PC-9 (cell line): ENCODE data around the gene AGAP3. TPM values are rescaled to one million over a fixed set of nuclear protein-coding genes. Genes with fewer than 3 reads are reported as not detected.

Source experiments
- BruUV-seq: library from RNA; stranded (reverse); fragments of 400-500 nt; replicated peaks from 2 replicates; lab custom pipeline; 2021; lab: Mats Ljungman, UMichigan
- CTCF ChIA-PET: fragments of 300-600 bp; sonication (Branson Sonifier 250); formaldehyde crosslinking; loops from one replicate; lab custom pipeline; 2022; ENCODE audit warnings: antibody characterized with exemption; lab: Charles Lee
- POLR2A ChIA-PET: fragments of 300-600 bp; sonication (Branson Sonifier 250); formaldehyde crosslinking; loops from one replicate; lab custom pipeline; 2022; ENCODE audit warnings: antibody characterized with exemption; ENCODE audit not compliant: unreplicated experiment; lab: Charles Lee
- DNase-seq, 2 experiments: peaks; one replicate each; pipeline versions ENCODE4 v3.0.0 to v3.0.0-alpha.2; 2015 to 2022; ENCODE audit warnings: mixed read lengths in 1 of 2
- H2AFZ ChIP-seq: fragments of 200-600 bp; sonication (generic); 2 replicates; pipeline ENCODE4 v1.8.1; 2017; ENCODE audit warnings: antibody characterized with exemption
- H3F3A ChIP-seq: fragments of 200-600 bp; sonication (generic); 2 replicates; pipeline ENCODE4 v1.8.1; 2017; ENCODE audit warnings: antibody characterized with exemption, mild to moderate bottlenecking, low read depth; ENCODE audit not compliant: insufficient read depth
- H3K27ac ChIP-seq: fragments of 200-600 bp; sonication (generic); 2 replicates; pipeline ENCODE4 v1.6.1; 2016; ENCODE audit warnings: mixed run types
- H3K27me3 ChIP-seq: fragments of 200-600 bp; sonication (generic); 2 replicates; pipeline ENCODE4 v1.6.1; 2016; ENCODE audit warnings: low read depth, mixed run types; ENCODE audit not compliant: insufficient read depth
- H3K36me3 ChIP-seq: fragments of 200-600 bp; sonication (generic); 2 replicates; pipeline ENCODE4 v1.6.1; 2016; ENCODE audit warnings: low read depth, mixed run types
- H3K4me1 ChIP-seq: fragments of 200-600 bp; sonication (generic); replicated peaks from 2 replicates; pipeline ENCODE4 v1.6.1; 2016; ENCODE audit warnings: mixed run types; ENCODE audit not compliant: insufficient read depth
- H3K4me2 ChIP-seq: fragments of 200-600 bp; sonication (generic); 2 replicates; pipeline ENCODE4 v1.6.1; 2017; ENCODE audit warnings: mixed run types
- H3K4me3 ChIP-seq: fragments of 200-600 bp; sonication (generic); 2 replicates; pipeline ENCODE4 v1.6.1; 2016; ENCODE audit warnings: mixed run types
- H3K79me2 ChIP-seq: fragments of 200-600 bp; sonication (generic); 2 replicates; pipeline ENCODE4 v1.6.1; 2017; ENCODE audit warnings: low read depth, mixed run types
- H3K9me2 ChIP-seq: fragments of 200-600 bp; sonication (generic); 2 replicates; pipeline ENCODE4 v1.8.1; 2017; ENCODE audit warnings: mild to moderate bottlenecking; ENCODE audit not compliant: insufficient read depth
- H3K9me3 ChIP-seq: fragments of 200-600 bp; sonication (generic); 2 replicates; pipeline ENCODE4 v1.8.1; 2016; ENCODE audit warnings: low read depth; ENCODE audit not compliant: insufficient read depth
- H4K20me1 ChIP-seq: fragments of 200-600 bp; sonication (generic); 2 replicates; pipeline ENCODE4 v1.8.1; 2017; ENCODE audit not compliant: insufficient read depth
- EZH2 ChIP-seq: fragments of 200-600 bp; sonication (generic); IDR thresholded peaks from 2 replicates; pipeline ENCODE4 v1.8.0; 2017; ENCODE audit warnings: antibody characterized with exemption, low read depth
- intact Hi-C: fragments of 100-400 bp; cut with micrococcal nuclease; formaldehyde crosslinking; loops from one replicate; pipeline ENCODE4 v1.10.0; 2022; ENCODE audit not compliant: unreplicated experiment
- total RNA-seq: library from RNA; stranded (reverse); gene quantifications from 2 replicates; pipeline ENCODE4 v1.2.3, GENCODE V29; 2021
- TF ChIP-seq, protein P1 (sequence below): fragments of 200-600 bp; sonication (generic); conservative IDR thresholded peaks from 2 replicates; pipeline ENCODE4 v1.6.1; 2017; ENCODE audit warnings: mixed run types, antibody characterized with exemption, mild to moderate bottlenecking, moderate library complexity

The AGAP3 gene
- total RNA-seq, 1 experiment from 2014 or later = 103 TPM

GRCh38 chr7:151122796-151123157, 36.5 kb downstream of the AGAP3 start:
- intact Hi-C loops = no loop called here
- Histone ChIP-seq H3F3A (no peaks in the 10 kb centered on the region; the same call in 1 of the 2 replicates), H2AFZ (no peak overlapping the region), H3K9me3 (no peaks in the 10 kb centered on the region), H3K36me3 (no peaks in the 10 kb centered on the region), H3K4me1 (no peaks in the 10 kb centered on the region), H3K4me3 (no peak overlapping the region), H3K4me2 (no peak overlapping the region), H3K9me2 (no peaks in the 10 kb centered on the region), H3K27ac (no peak overlapping the region), H4K20me1 (peaks cover 11% of the 10 kb centered on the region), H3K27me3 (no peaks in the 10 kb centered on the region), H3K79me2 (no peaks in the 10 kb centered on the region)
- TF ChIP-seq EZH2 = no peak
- ChIA-PET POLR2A (no interaction called here), CTCF (no interaction called here)
- BruUV-seq = no TSS peak
- DNase-seq = no peak

DNA sequence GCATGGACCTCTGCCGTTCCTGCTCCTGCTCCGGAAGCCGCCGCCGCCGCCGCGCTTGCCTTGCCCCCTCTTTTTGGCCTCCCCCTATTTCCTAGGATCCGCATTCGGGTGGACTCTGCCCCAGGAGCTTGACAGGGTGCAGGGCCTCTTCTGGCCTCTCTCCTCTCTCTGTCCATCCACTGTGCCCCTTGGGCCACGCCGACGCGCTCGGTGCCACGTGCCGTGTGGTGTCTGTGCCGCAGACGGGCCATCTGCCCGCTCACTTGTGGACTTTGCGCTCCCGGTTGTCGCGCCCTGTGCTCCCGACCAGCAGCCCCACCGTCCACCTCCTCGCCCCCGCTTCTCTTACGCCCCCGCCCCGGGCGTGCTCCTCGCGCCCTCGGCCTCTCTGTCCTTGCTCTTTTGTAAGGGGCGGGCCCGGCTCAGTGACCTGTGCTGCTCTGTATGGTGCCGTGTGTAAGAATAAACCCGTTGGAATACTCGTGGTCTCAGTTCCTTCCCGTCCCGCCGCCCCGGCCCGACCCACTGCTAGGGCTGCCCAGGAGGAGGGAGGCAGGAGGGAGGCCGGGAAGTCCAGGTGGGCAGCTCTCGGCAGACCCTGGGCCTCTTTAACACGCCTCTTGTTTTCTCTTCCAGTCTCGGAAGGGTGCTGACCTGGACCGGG, 37.0 kb downstream of the AGAP3 start:
- H3K4me1 ChIP-seq = no peaks in the 10 kb centered on the region
- CTCF ChIA-PET = interaction anchor here (0.5 to 1.0 kb wide), 3 partner anchors 34 to 181 kb away, joined by 3 to 4 read pairs (median 4); partner anchors contain the start of gene ABCF2
- no peaks in the 10 kb centered on the region; the same call in 1 of the 2 replicates for H3F3A ChIP-seq
- no peak overlapping the region for H3K27ac ChIP-seq
- no TSS peak for BruUV-seq
- H4K20me1 ChIP-seq = peaks cover 11% of the 10 kb centered on the region
- H3K9me3 ChIP-seq = no peaks in the 10 kb centered on the region
- H2AFZ ChIP-seq = no peak overlapping the region
- H3K4me2 ChIP-seq = no peak overlapping the region
- no peaks in the 10 kb centered on the region for H3K36me3 ChIP-seq
- POLR2A ChIA-PET = no interaction called here
- H3K79me2 ChIP-seq = no peaks in the 10 kb centered on the region
- no peak for DNase-seq
- intact Hi-C loops = no loop called here
- H3K9me2 ChIP-seq = no peaks in the 10 kb centered on the region
- no peaks in the 10 kb centered on the region for H3K27me3 ChIP-seq
- TF ChIP-seq EZH2 = no peak
- TF ChIP-seq, protein P1, sequence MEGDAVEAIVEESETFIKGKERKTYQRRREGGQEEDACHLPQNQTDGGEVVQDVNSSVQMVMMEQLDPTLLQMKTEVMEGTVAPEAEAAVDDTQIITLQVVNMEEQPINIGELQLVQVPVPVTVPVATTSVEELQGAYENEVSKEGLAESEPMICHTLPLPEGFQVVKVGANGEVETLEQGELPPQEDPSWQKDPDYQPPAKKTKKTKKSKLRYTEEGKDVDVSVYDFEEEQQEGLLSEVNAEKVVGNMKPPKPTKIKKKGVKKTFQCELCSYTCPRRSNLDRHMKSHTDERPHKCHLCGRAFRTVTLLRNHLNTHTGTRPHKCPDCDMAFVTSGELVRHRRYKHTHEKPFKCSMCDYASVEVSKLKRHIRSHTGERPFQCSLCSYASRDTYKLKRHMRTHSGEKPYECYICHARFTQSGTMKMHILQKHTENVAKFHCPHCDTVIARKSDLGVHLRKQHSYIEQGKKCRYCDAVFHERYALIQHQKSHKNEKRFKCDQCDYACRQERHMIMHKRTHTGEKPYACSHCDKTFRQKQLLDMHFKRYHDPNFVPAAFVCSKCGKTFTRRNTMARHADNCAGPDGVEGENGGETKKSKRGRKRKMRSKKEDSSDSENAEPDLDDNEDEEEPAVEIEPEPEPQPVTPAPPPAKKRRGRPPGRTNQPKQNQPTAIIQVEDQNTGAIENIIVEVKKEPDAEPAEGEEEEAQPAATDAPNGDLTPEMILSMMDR = no peak
- H3K4me3 ChIP-seq = no peak overlapping the region

- ChIA-PET POLR2A (interaction anchor here (0.5 kb wide), 1 partner anchor 833 kb away, joined by 3 read pairs; no protein-coding TSS in a partner anchor), CTCF (interaction anchor here (0.5 to 1.0 kb wide), 3 partner anchors 33 to 180 kb away, joined by 3 to 4 read pairs (median 4); partner anchors contain the start of gene ABCF2)
- no peak overlapping the region for H3K4me2 ChIP-seq
- H3K27me3 ChIP-seq = no peaks in the 10 kb centered on the region
- TF ChIP-seq EZH2 = no peak
- TF ChIP-seq, protein P1 = peak; percentile 99
- no peaks in the 10 kb centered on the region for H3K36me3 ChIP-seq
- DNase-seq = peak; percentile 55 to 86
- intact Hi-C loops = loop anchor here (1.0 kb wide), 2 partner anchors 48 to 179 kb away; no protein-coding TSS in a partner anchor
- no peaks in the 10 kb centered on the region; the same call in 1 of the 2 replicates for H3F3A ChIP-seq
- H4K20me1 ChIP-seq = peaks cover 11% of the 10 kb centered on the region
- H3K4me1 ChIP-seq = no peaks in the 10 kb centered on the region
- no peaks in the 10 kb centered on the region for H3K79me2 ChIP-seq
- no peaks in the 10 kb centered on the region for H3K9me2 ChIP-seq
- H3K27ac ChIP-seq = no peak overlapping the region
- H2AFZ ChIP-seq = no peak overlapping the region
- H3K4me3 ChIP-seq = no peak overlapping the region
- no TSS peak for BruUV-seq
- no peaks in the 10 kb centered on the region for H3K9me3 ChIP-seq
Observed at GRCh38 chr7:151123822-151124464, 37.7 kb downstream of the AGAP3 start.
